Measurements from ENCODE around the gene SLC17A1. TPM values are rescaled to one million over a fixed set of nuclear protein-coding genes. Genes with fewer than 3 reads are reported as not detected.

The SLC17A1 gene
- total RNA-seq, 2 experiments from 2014 or later: not detected

GRCh38 chr6:25777031-25777430 lies 54.8 kb downstream of the SLC17A1 start:
- CTCF ChIA-PET: no interaction called here

GRCh38 chr6:25774120-25774715 lies 57.6 kb downstream of the SLC17A1 start:
- H3K27ac Mint-ChIP-seq: no peak overlapping the region
- no peak overlapping the region for H3K4me3 Mint-ChIP-seq
- H3K4me1 Mint-ChIP-seq: peaks cover 22% of the 10 kb centered on the region
- ChIA-PET POLR2A (no interaction called here), CTCF (interaction anchor here (1.4 kb wide), 1 partner anchor 107 kb away, joined by 3 read pairs; no protein-coding TSS in a partner anchor)
- no peak for DNase-seq
- H3K36me3 Mint-ChIP-seq (ENCODE audit: low read depth): no peaks in the 10 kb centered on the region
- H3K9me3 Mint-ChIP-seq: no peaks in the 10 kb centered on the region
- H3K27me3 Mint-ChIP-seq: peaks cover 4% of the 10 kb centered on the region

More at GRCh38 chr6:25777031-25777430, 54.8 kb downstream of the SLC17A1 start:
- POLR2A ChIA-PET: no interaction called here
- DNase-seq: no peak
- Mint-ChIP-seq H3K27me3 (peaks cover 2% of the 10 kb centered on the region), H3K36me3 (ENCODE audit: low read depth) (no peaks in the 10 kb centered on the region), H3K9me3 (no peaks in the 10 kb centered on the region), H3K4me1 (peaks cover 22% of the 10 kb centered on the region), H3K4me3 (no peak overlapping the region), H3K27ac (peak overlapping the region; percentile 18)

- H3K36me3 Mint-ChIP-seq (ENCODE audit: low read depth): no peaks in the 10 kb centered on the region
- DNase-seq: no peak
- no peak overlapping the region for H3K27ac Mint-ChIP-seq
- H3K27me3 Mint-ChIP-seq: peaks cover 15% of the 10 kb centered on the region
- H3K9me3 Mint-ChIP-seq: no peaks in the 10 kb centered on the region
- H3K4me1 Mint-ChIP-seq: no peaks in the 10 kb centered on the region
- no peak overlapping the region for H3K4me3 Mint-ChIP-seq
- ChIA-PET POLR2A (no interaction called here), CTCF (interaction anchor here (1.6 kb wide), 1 partner anchor 52 kb away, joined by 3 read pairs; no protein-coding TSS in a partner anchor)
Measured at GRCh38 chr6:25769983-25770382, 61.9 kb downstream of the SLC17A1 start.

GRCh38 chr6:25768566-25768965 lies 63.3 kb downstream of the SLC17A1 start:
- no peaks in the 10 kb centered on the region for H3K36me3 Mint-ChIP-seq (ENCODE audit: low read depth)
- CTCF ChIA-PET: no interaction called here
- H3K27me3 Mint-ChIP-seq: peaks cover 15% of the 10 kb centered on the region
- no peak overlapping the region for H3K27ac Mint-ChIP-seq
- no peaks in the 10 kb centered on the region for H3K4me1 Mint-ChIP-seq
- no peaks in the 10 kb centered on the region for H3K9me3 Mint-ChIP-seq
- no peak overlapping the region for H3K4me3 Mint-ChIP-seq
- POLR2A ChIA-PET: no interaction called here
- no peak for DNase-seq

- H3K9me3 Mint-ChIP-seq: no peaks in the 10 kb centered on the region
- no peaks in the 10 kb centered on the region for H3K4me1 Mint-ChIP-seq
- no peak overlapping the region for H3K27ac Mint-ChIP-seq
- no peak overlapping the region for H3K4me3 Mint-ChIP-seq
- DNase-seq: no peak
- H3K27me3 Mint-ChIP-seq: peaks cover 15% of the 10 kb centered on the region
- CTCF ChIA-PET: interaction anchor here (0.6 to 1.3 kb wide), 2 partner anchors 118 to 1237 kb away, joined by 3 to 4 read pairs; no protein-coding TSS in a partner anchor
- H3K36me3 Mint-ChIP-seq (ENCODE audit: low read depth): no peaks in the 10 kb centered on the region
- POLR2A ChIA-PET: no interaction called here
Measured at GRCh38 chr6:25764611-25765010, 67.2 kb downstream of the SLC17A1 start.

- POLR2A ChIA-PET: no interaction called here
Measured at GRCh38 chr6:25757936-25758642, 73.8 kb downstream of the SLC17A1 start.

GRCh38 chr6:25756382-25757363 lies 75.2 kb downstream of the SLC17A1 start:
- H3K4me3 Mint-ChIP-seq: no peak overlapping the region
- DNase-seq: no peak
- POLR2A ChIA-PET: no interaction called here
- H3K27ac Mint-ChIP-seq: no peak overlapping the region
- no peaks in the 10 kb centered on the region for H3K4me1 Mint-ChIP-seq
- CTCF ChIA-PET: no interaction called here
- no peaks in the 10 kb centered on the region for H3K9me3 Mint-ChIP-seq
- H3K27me3 Mint-ChIP-seq: peaks cover 35% of the 10 kb centered on the region
- no peaks in the 10 kb centered on the region for H3K36me3 Mint-ChIP-seq (ENCODE audit: low read depth)

More at GRCh38 chr6:25757936-25758642, 73.8 kb downstream of the SLC17A1 start:
- Mint-ChIP-seq H3K27me3 (peaks cover 37% of the 10 kb centered on the region), H3K4me3 (no peak overlapping the region), H3K9me3 (no peaks in the 10 kb centered on the region), H3K4me1 (no peaks in the 10 kb centered on the region), H3K27ac (no peak overlapping the region), H3K36me3 (ENCODE audit: low read depth) (no peaks in the 10 kb centered on the region)
- CTCF ChIA-PET: interaction anchor here (2.6 kb wide), 1 partner anchor 38 kb away, joined by 7 read pairs; no protein-coding TSS in a partner anchor
- no peak for DNase-seq

GRCh38 chr6:25755483-25755882 lies 76.4 kb downstream of the SLC17A1 start:
- Mint-ChIP-seq H3K4me3 (no peak overlapping the region), H3K4me1 (no peaks in the 10 kb centered on the region), H3K27me3 (peaks cover 35% of the 10 kb centered on the region), H3K9me3 (no peaks in the 10 kb centered on the region), H3K36me3 (ENCODE audit: low read depth) (no peaks in the 10 kb centered on the region), H3K27ac (no peak overlapping the region)
- DNase-seq: no peak
- POLR2A ChIA-PET: no interaction called here
- CTCF ChIA-PET: no interaction called here

- H3K36me3 Mint-ChIP-seq (ENCODE audit: low read depth): no peaks in the 10 kb centered on the region
- ChIA-PET CTCF (no interaction called here), POLR2A (no interaction called here)
- H3K4me1 Mint-ChIP-seq: no peaks in the 10 kb centered on the region
- no peak within 1 kb of the TSS for H3K4me3 Mint-ChIP-seq
- H3K27ac Mint-ChIP-seq: no peak within 1 kb of the TSS
- peaks cover 35% of the 10 kb centered on the region for H3K27me3 Mint-ChIP-seq
- H3K9me3 Mint-ChIP-seq: no peaks in the 10 kb centered on the region
- no peak for DNase-seq
Measured at GRCh38 chr6:25754535-25754934, 77.3 kb downstream of the SLC17A1 start, which contains the start of gene SLC17A4. Gene SLC17A4 (plus strand): TSS chr6:25754742. CDS start chr6:25761963, 7,221 bp downstream.

GRCh38 chr6:25753079-25753478 lies 78.8 kb downstream of the SLC17A1 start:
- Mint-ChIP-seq H3K36me3 (ENCODE audit: low read depth) (no peaks in the 10 kb centered on the region), H3K4me1 (no peaks in the 10 kb centered on the region), H3K9me3 (no peaks in the 10 kb centered on the region), H3K4me3 (no peak overlapping the region), H3K27ac (no peak overlapping the region), H3K27me3 (peaks cover 25% of the 10 kb centered on the region)
- no peak for DNase-seq
- ChIA-PET CTCF (no interaction called here), POLR2A (no interaction called here)

GRCh38 chr6:25750906-25751305 lies 80.9 kb downstream of the SLC17A1 start:
- ChIA-PET POLR2A (no interaction called here), CTCF (no interaction called here)
- Mint-ChIP-seq H3K27ac (no peak overlapping the region), H3K4me3 (no peak overlapping the region), H3K36me3 (ENCODE audit: low read depth) (no peaks in the 10 kb centered on the region), H3K27me3 (peaks cover 17% of the 10 kb centered on the region), H3K9me3 (no peaks in the 10 kb centered on the region), H3K4me1 (no peaks in the 10 kb centered on the region)
- DNase-seq: no peak

- no peak for DNase-seq
- Mint-ChIP-seq H3K4me3 (no peak overlapping the region), H3K27me3 (peaks cover 8% of the 10 kb centered on the region), H3K27ac (no peak overlapping the region), H3K4me1 (no peaks in the 10 kb centered on the region), H3K36me3 (ENCODE audit: low read depth) (no peaks in the 10 kb centered on the region), H3K9me3 (no peaks in the 10 kb centered on the region)
- CTCF ChIA-PET: no interaction called here
- POLR2A ChIA-PET: no interaction called here
Measured at GRCh38 chr6:25749837-25750236, 82.0 kb downstream of the SLC17A1 start.

All from activated CD4-positive, alpha-beta memory T cell treated with anti-CD3 and anti-CD28 coated beads, Interleukin-2, amount 10 ng/mL, durations not matched to agents 7 days and 5 days (primary cell).